Activated T-helper 2 cell treated with anti-CD3 and anti-CD28 coated beads, Interferon-gamma antibody, Interleukin-2, Interleukin-4, amounts not matched to agents 10 μg/mL and 5 μg/mL and 100 μg/mL, durations not matched to agents 14 hours and 24 hours and 36 hours (primary cell): Measurements from ENCODE around the gene PRSS22. TPM values are rescaled to one million over a fixed set of nuclear protein-coding genes. Genes with fewer than 3 reads are reported as not detected.

ENCODE experiments used
- DNase-seq: peaks from one replicate; pipeline ENCODE4 v3.0.0; 2021; ENCODE audit warnings: low spot score
- H3K27ac Mint-ChIP-seq: one replicate; pipeline ENCODE4 v1.8.0; 2021; ENCODE audit warnings: mixed read lengths
- H3K27me3 Mint-ChIP-seq: one replicate; pipeline ENCODE4 v1.8.0; 2021; ENCODE audit warnings: low read depth, mixed read lengths
- H3K36me3 Mint-ChIP-seq: one replicate; pipeline ENCODE4 v1.8.0; 2021; ENCODE audit warnings: low read depth, mixed read lengths
- H3K4me1 Mint-ChIP-seq: one replicate; pipeline ENCODE4 v1.8.0; 2021; ENCODE audit warnings: low read depth, mixed read lengths
- H3K4me3 Mint-ChIP-seq: one replicate; pipeline ENCODE4 v1.8.0; 2021; ENCODE audit warnings: low read depth, mild to moderate bottlenecking, moderate library complexity, mixed read lengths
- H3K9me3 Mint-ChIP-seq: one replicate; pipeline ENCODE4 v1.8.0; 2021; ENCODE audit warnings: mixed read lengths
- intact Hi-C: fragments of 100-400 bp; cut with micrococcal nuclease; formaldehyde crosslinking; loops from one replicate; pipeline ENCODE4 v1.15.1; 2023
- total RNA-seq: library from RNA; stranded (reverse); gene quantifications from 2 replicates; pipeline ENCODE4 v1.2.3, GENCODE V29; 2022

PRSS22 gene
- total RNA-seq, 1 donor from 2014 or later = not detected

DNA sequence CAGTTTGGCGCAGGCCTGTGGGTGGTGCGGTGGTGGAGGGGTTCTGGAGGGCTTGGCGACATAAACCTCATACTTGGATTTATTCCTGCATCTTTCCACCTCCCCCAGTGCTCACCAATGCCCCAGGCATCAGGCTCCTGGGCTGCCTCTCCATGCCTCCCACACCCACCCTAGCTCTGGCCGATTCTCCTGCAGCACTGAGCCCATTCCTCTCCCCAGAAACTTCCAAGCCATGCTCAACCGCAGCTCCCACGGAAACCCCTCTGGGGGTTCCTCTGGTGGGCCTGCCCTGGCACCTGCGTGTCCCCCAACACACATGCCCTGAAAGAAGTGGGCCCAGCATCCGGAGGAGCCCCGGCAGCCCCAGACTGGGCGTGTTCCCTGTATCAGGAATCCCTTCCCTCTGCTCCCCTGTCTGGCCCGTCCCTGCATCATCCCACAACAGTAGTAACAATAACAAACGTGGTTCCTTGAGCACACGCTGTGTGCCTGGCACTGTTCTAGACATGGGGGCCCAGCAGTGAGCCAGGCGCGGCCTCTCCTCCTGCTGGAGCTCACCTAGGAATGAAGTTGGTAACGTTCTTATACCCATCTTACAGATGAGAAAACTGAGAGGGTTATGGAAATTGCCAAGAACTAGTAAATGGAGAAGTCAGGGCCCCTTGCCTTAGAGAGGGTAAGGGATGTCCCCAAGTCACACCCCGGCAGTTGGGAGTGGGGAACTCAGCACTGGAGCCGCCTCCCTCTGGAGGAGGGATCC, 38.6 kb downstream of the PRSS22 start:
- no peak overlapping the region for H3K4me3 Mint-ChIP-seq
- no peak for DNase-seq
- H3K27me3 Mint-ChIP-seq = no peaks in the 10 kb centered on the region
- intact Hi-C loops = no loop called here
- no peak overlapping the region for H3K27ac Mint-ChIP-seq
- no peaks in the 10 kb centered on the region for H3K36me3 Mint-ChIP-seq
- no peaks in the 10 kb centered on the region for H3K4me1 Mint-ChIP-seq
- no peaks in the 10 kb centered on the region for H3K9me3 Mint-ChIP-seq

- no peaks in the 10 kb centered on the region for H3K9me3 Mint-ChIP-seq
- H3K4me3 Mint-ChIP-seq = peak overlapping the region; percentile 52
- no peak for DNase-seq
- no peaks in the 10 kb centered on the region for H3K36me3 Mint-ChIP-seq
- no peaks in the 10 kb centered on the region for H3K4me1 Mint-ChIP-seq
- no peaks in the 10 kb centered on the region for H3K27me3 Mint-ChIP-seq
- intact Hi-C loops = no loop called here
- no peak overlapping the region for H3K27ac Mint-ChIP-seq
These were observed 39.6 kb downstream of the PRSS22 start for GRCh38 chr16:2818272-2818876.

DNA sequence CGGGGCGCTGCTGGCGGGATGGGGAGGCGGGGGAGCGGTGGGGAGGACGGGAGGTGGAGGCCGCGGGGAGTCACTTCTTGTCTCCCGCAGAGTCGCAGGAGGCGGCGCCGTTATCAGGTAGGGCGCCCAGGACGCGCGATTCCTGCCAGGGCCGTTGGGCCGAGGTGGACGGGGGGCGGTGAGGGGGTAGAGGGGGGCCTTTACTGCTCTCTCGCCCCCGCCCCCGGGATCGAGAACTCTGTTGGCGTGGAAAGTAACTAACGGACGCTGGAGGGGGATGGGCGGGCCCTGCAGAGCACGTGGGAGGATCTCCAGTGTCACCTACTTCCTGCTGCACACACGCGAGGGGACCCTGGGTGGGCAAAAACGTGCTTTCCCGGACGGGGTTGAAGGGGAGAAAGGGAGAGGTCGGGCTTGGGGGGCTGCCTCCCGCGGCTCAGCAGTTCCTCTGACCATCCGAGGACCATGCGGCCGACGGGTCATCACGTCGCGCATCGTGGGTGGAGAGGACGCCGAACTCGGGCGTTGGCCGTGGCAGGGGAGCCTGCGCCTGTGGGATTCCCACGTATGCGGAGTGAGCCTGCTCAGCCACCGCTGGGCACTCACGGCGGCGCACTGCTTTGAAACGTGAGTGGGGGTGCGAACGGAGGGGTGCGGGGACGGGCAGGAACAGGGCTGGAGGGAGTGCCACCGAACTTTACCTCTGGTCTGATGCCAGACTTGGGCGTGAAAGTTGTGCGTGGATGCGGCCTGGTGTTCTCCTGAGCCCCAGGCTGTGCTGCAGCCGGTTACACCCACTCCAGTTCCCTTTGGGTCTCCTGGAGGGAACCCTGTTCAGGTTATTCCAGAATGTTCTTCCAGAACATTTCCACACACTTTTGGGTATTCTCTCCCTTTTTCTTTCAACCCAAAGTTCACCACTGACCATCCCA, 40.4 kb downstream of the PRSS22 start:
- Mint-ChIP-seq H3K27ac (no peak overlapping the region), H3K9me3 (no peaks in the 10 kb centered on the region), H3K36me3 (no peaks in the 10 kb centered on the region), H3K4me1 (no peaks in the 10 kb centered on the region), H3K4me3 (peak overlapping the region; percentile 52), H3K27me3 (no peaks in the 10 kb centered on the region)
- intact Hi-C loops = no loop called here
- no peak for DNase-seq

DNA sequence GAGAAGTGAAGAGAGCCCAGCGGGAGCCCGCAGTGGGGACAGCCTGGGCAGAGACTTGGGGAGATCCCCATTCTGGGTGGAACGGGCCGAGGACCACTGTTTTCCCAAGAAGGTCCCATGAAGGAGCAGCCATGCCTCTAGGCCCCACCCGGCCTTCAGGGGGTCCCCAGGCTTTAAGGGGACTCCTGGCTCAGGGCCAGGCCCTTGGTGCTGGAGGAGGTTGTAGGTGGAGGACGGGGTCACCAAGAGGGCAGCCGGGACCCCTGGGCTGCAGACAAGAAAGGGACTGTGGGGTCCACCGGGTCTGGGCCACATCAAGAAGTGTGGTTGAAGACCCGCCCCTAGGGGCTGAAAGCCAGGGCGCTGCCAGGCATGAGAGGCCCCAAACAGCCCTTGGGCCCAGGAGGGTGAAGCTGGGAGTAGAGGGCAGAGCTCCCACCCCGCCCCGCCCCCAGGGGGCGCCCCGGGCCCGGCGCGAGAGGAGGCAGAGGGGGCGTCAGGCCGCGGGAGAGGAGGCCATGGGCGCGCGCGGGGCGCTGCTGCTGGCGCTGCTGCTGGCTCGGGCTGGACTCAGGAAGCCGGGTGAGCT, 41.1 kb downstream of the PRSS22 start, which contains the start of gene PRSS21:
Gene PRSS21, plus strand, starts transcription at position 487 of the 589 bp plus-strand sequence. Its CDS starts 32 bp downstream, at position 519.
- no peak for DNase-seq
- Mint-ChIP-seq H3K4me1 (no peaks in the 10 kb centered on the region), H3K9me3 (no peaks in the 10 kb centered on the region), H3K27ac (no peak within 1 kb of the TSS), H3K36me3 (no peaks in the 10 kb centered on the region), H3K27me3 (no peaks in the 10 kb centered on the region), H3K4me3 (peak within 1 kb of the TSS; percentile 52)
- intact Hi-C loops = no loop called here

DNA sequence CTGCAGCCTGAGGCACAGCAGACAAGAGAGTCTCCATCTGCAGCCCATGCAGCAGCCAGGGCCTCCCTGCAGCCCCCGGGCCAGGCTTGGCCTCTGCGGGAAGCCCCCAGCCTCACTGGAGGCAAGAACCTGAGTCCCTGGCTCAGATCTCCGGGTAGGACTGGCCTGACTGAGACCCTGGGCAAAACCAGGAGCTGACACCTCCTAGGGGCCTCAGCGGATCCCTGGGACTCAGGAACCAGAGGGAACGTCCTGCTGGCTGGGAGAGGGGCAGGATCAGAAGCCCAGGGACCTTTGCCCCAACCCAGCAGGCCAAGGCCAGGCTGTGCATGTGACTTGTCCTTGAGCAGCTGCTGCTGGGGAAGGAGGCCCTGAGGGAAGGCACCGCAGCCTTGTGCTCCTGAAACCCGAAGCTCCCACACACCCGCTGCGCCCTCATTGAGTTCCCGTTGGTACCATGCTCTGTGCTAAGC, 42.6 kb downstream of the PRSS22 start:
- Mint-ChIP-seq H3K4me3 (no peak overlapping the region), H3K27me3 (no peaks in the 10 kb centered on the region), H3K36me3 (no peaks in the 10 kb centered on the region), H3K9me3 (no peaks in the 10 kb centered on the region), H3K27ac (no peak overlapping the region), H3K4me1 (no peaks in the 10 kb centered on the region)
- no peak for DNase-seq
- intact Hi-C loops = no loop called here

DNA sequence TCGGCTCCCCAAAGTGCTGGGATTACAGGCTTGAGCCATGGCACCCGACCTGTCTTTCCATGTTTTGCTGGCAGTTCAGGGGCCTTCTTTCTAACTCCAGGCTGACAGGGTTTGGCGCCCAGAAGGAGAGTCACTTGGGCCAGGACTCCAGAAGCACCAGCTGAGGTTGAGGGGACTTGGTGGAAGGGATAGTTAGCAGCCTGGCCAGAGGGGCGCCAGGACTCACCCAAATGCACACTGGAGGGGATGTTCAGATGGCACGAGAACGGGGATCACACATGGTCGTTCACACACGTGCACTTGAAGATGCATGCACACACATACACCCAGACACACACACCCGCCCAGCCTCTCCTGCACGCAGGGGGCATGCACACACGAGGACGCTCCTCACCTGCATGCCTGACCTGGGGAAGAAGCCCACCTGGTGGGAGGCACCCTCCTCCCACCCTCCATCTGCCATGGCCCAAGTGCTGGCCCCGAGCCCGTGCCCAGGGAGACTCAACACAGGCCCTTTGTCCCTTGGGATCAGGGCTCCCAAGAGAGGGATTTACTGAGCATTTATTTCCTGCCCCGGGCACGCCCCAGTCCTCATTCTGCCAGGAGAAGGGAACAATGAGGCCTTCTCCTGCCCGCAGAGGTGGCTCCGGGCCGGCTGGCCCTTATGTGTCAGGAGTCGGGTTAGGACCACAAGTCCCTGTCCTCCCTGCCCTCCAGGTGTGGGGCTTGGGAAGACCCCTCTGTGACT, 43.2 kb downstream of the PRSS22 start:
- Mint-ChIP-seq H3K4me1 (no peaks in the 10 kb centered on the region), H3K27ac (no peak overlapping the region), H3K27me3 (peaks cover 3% of the 10 kb centered on the region), H3K9me3 (no peaks in the 10 kb centered on the region), H3K36me3 (no peaks in the 10 kb centered on the region), H3K4me3 (no peak overlapping the region)
- DNase-seq = no peak
- intact Hi-C loops = no loop called here

DNA sequence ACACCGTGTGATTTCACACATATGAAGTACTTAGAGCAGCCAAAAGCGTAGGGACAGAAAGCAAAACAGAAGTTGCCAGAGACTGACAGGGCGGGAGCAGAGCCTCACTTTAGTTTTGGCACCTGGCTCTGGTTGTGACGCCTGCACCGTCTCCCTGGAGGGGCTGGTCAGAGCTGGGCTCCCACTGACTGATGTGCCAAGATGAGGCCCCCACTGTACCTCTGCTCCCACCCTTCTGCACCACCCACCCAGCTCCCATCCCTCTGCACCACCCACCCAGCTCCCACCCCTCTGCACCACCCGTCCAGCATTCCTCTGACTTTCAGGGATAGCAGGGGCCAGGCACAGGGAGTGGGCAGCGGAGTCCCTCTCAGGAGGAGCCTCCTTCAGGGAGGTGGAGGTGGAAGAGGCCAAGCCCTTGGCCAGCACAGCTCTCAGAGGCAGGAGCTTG, 44.2 kb downstream of the PRSS22 start:
- H3K27ac Mint-ChIP-seq = no peak overlapping the region
- intact Hi-C loops = no loop called here
- no peaks in the 10 kb centered on the region for H3K9me3 Mint-ChIP-seq
- H3K36me3 Mint-ChIP-seq = no peaks in the 10 kb centered on the region
- H3K27me3 Mint-ChIP-seq = peaks cover 12% of the 10 kb centered on the region
- no peak overlapping the region for H3K4me3 Mint-ChIP-seq
- no peak for DNase-seq
- no peaks in the 10 kb centered on the region for H3K4me1 Mint-ChIP-seq

- Mint-ChIP-seq H3K27ac (no peak overlapping the region), H3K36me3 (no peaks in the 10 kb centered on the region), H3K27me3 (peaks cover 18% of the 10 kb centered on the region), H3K4me1 (no peaks in the 10 kb centered on the region), H3K9me3 (no peaks in the 10 kb centered on the region), H3K4me3 (no peak overlapping the region)
- intact Hi-C loops = no loop called here
- no peak for DNase-seq
These were observed 46.1 kb downstream of the PRSS22 start for GRCh38 chr16:2811703-2812471.

DNA sequence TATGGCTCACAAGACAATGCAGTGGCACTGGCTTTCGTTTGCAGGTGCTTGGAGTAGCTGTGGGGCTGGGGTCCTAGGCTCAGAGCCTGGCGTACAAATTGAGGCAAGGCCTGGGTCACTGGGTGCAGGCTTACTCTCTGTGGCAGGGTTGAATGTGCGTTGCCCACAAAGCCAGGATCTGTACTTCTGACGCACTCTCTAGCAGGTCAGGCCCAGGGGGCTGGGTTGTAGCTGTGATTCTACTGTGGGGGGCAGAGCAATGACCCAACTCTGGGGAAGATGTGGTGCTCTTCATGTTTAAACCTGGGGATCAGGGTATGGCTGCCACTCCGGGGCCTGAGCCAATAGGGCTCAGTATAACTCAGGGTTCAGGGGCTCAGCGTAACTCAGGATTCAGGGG, 47.3 kb downstream of the PRSS22 start:
- intact Hi-C loops = no loop called here
- H3K27me3 Mint-ChIP-seq = peaks cover 18% of the 10 kb centered on the region
- H3K9me3 Mint-ChIP-seq = no peaks in the 10 kb centered on the region

GRCh38 chr16:2809149-2809760, 48.7 kb downstream of the PRSS22 start:
- intact Hi-C loops = no loop called here
- no peak for DNase-seq
- H3K27ac Mint-ChIP-seq = peak overlapping the region; percentile 15
- H3K36me3 Mint-ChIP-seq = no peaks in the 10 kb centered on the region
- H3K4me1 Mint-ChIP-seq = no peaks in the 10 kb centered on the region
- H3K27me3 Mint-ChIP-seq = peaks cover 19% of the 10 kb centered on the region
- H3K9me3 Mint-ChIP-seq = peaks cover 5% of the 10 kb centered on the region
- no peak overlapping the region for H3K4me3 Mint-ChIP-seq

More for the DNA sequence above, 47.3 kb downstream of the PRSS22 start:
- H3K4me1 Mint-ChIP-seq = no peaks in the 10 kb centered on the region
- no peak overlapping the region for H3K27ac Mint-ChIP-seq
- H3K36me3 Mint-ChIP-seq = no peaks in the 10 kb centered on the region
- H3K4me3 Mint-ChIP-seq = no peak overlapping the region
- no peak for DNase-seq

- Mint-ChIP-seq H3K4me3 (no peak overlapping the region), H3K27me3 (peaks cover 20% of the 10 kb centered on the region), H3K4me1 (no peaks in the 10 kb centered on the region), H3K27ac (no peak overlapping the region), H3K9me3 (peaks cover 12% of the 10 kb centered on the region), H3K36me3 (no peaks in the 10 kb centered on the region)
- no peak for DNase-seq
- intact Hi-C loops = no loop called here
These were observed 49.8 kb downstream of the PRSS22 start for GRCh38 chr16:2808181-2808580.
